A549 (cell line): ENCODE results near the gene NUP88. TPM values are rescaled to one million over a fixed set of nuclear protein-coding genes. Genes with fewer than 3 reads are reported as not detected.

Source experiments
- ATAC-seq, 2 experiments: fragments of 200-7000 bp in 1 of 2; fragments of >200 bp in 1 of 2; cut with Nextera tagmentation in 1 of 2; cut with Tn5 transposase in 1 of 2; 3 replicates each; pipeline versions ENCODE4 v1.8.0 to v1.9.1; 2018 to 2020; ENCODE audit warnings: mild to moderate bottlenecking in 1 of 2, moderate library complexity in 1 of 2
- CTCF ChIA-PET: fragments of 300-600 bp; sonication (Branson Sonifier 250); formaldehyde crosslinking; extraction: SDS; loops from one replicate; lab custom pipeline; 2021; ENCODE audit warnings: antibody characterized with exemption, inconsistent platforms; lab: Yijun Ruan, JAX
- POLR2A ChIA-PET: fragments of 350-600 bp; formaldehyde crosslinking; extraction: SDS; loops from one replicate; lab custom pipeline; 2021; ENCODE audit warnings: antibody characterized with exemption, inconsistent platforms; lab: Yijun Ruan, JAX
- DNase-seq, 2 experiments: peaks; one replicate each; pipeline versions ENCODE4 v3.0.0 to v3.0.0-alpha.2; 2011 to 2016; ENCODE audit warnings: low read depth in 1 of 2, low spot score in 1 of 2
- FAIRE-seq: peaks from 2 replicates; lab custom pipeline; 2011; peaks lifted over from hg19 to GRCh38; lab: Jason Lieb, UNC
- H3K27ac ChIP-seq, 2 experiments: fragments of >200 bp; sonication (Bioruptor Twin); formaldehyde crosslinking; 3 replicates each; pipeline ENCODE4 v1.5.1; 2016 to 2017
- H3K4me1 ChIP-seq: fragments of >200 bp; sonication (Bioruptor Twin); formaldehyde crosslinking; 3 replicates; pipeline ENCODE4 v1.6.1; 2016
- H3K4me2 ChIP-seq: fragments of >200 bp; sonication (Bioruptor Twin); formaldehyde crosslinking; 3 replicates; pipeline ENCODE4 v1.6.1; 2016
- H3K4me3 ChIP-seq: fragments of >200 bp; sonication (Bioruptor Twin); formaldehyde crosslinking; 3 replicates; pipeline ENCODE4 v1.5.1; 2016
- H3K9me3 ChIP-seq: fragments of >200 bp; sonication (Bioruptor Twin); formaldehyde crosslinking; 3 replicates; pipeline ENCODE4 v1.6.1; 2016
- CBX8 ChIP-seq: fragments of 200-600 bp; sonication (generic); IDR thresholded peaks from 2 replicates; pipeline ENCODE4 v1.6.1; 2016
- CEBPB ChIP-seq, 2 experiments: fragments of >200 bp in 1 of 2; sonication (Bioruptor Twin) in 1 of 2; formaldehyde crosslinking in 1 of 2; IDR thresholded peaks; 2 replicates each; pipeline ENCODE4 v1.6.1; 2012 to 2016
- CHD4 ChIP-seq: fragments of 200-600 bp; sonication (generic); IDR thresholded peaks from 2 replicates; pipeline ENCODE4 v1.6.1; 2016; ENCODE audit warnings: antibody characterized with exemption, mild to moderate bottlenecking, borderline replicate concordance
- ELK1 ChIP-seq: fragments of 150-350 bp; IDR thresholded peaks from 2 replicates; pipeline ENCODE4 v1.6.1; 2014; ENCODE audit warnings: low read depth, mild to moderate bottlenecking, low read length
- FOXS1 ChIP-seq: fragments of 250-450 bp; sonication (Bioruptor Pico); IDR thresholded peaks from 2 replicates; pipeline ENCODE4 v1.5.0; 2020; ENCODE audit warnings: mild to moderate bottlenecking, moderate library complexity
- GATA3 ChIP-seq: IDR thresholded peaks from 2 replicates; pipeline ENCODE4 v1.6.1; 2012; ENCODE audit warnings: borderline replicate concordance
- HDAC2 ChIP-seq: fragments of 200-600 bp; sonication (generic); IDR thresholded peaks from 2 replicates; pipeline ENCODE4 v1.6.1; 2016
- HEYL ChIP-seq: fragments of 250-450 bp; sonication (Bioruptor Pico); IDR thresholded peaks from 2 replicates; pipeline ENCODE4 v1.8.0; 2021; ENCODE audit warnings: mild to moderate bottlenecking, moderate library complexity
- HOXA7 ChIP-seq: fragments of 250-450 bp; sonication (Bioruptor Pico); IDR thresholded peaks from 2 replicates; pipeline ENCODE4 v1.5.0; 2020; ENCODE audit warnings: mild to moderate bottlenecking, moderate library complexity
- KDM1A ChIP-seq: fragments of 200-600 bp; sonication (generic); IDR thresholded peaks from 2 replicates; pipeline ENCODE4 v1.6.1; 2016; ENCODE audit warnings: low read depth, mild to moderate bottlenecking
- MAFK ChIP-seq: fragments of 450-650 bp; IDR thresholded peaks from 2 replicates; pipeline ENCODE4 v1.6.1; 2014; ENCODE audit not compliant: partially characterized antibody
- MYC ChIP-seq: IDR thresholded peaks from 2 replicates; pipeline ENCODE4 v1.6.1; 2012; ENCODE audit warnings: mild to moderate bottlenecking, inconsistent platforms, low read length, improper control_type of control experiment, borderline replicate concordance
- NFE2L2 ChIP-seq: fragments of 150-350 bp; conservative IDR thresholded peaks from 2 replicates; pipeline ENCODE4 v1.6.1; 2014; ENCODE audit warnings: low read length
- RAD21 ChIP-seq, 2 experiments: fragments of >200 bp in 1 of 2; sonication (Bioruptor Twin) in 1 of 2; formaldehyde crosslinking in 1 of 2; IDR thresholded peaks in 1 of 2; conservative IDR thresholded peaks in 1 of 2; 2 replicates in 1 of 2; 3 replicates in 1 of 2; pipeline ENCODE4 v1.6.1; 2012 to 2018; ENCODE audit warnings: inconsistent platforms in 1 of 2
- RCOR1 ChIP-seq: fragments of 150-350 bp; IDR thresholded peaks from 2 replicates; pipeline ENCODE4 v1.6.1; 2014; ENCODE audit warnings: antibody characterized with exemption, low read length, low read depth
- WGBS: methylation state at CpG from one replicate; pipeline ENCODE4 v1.1.6; 2017; ENCODE audit errors: missing lambda C conversion rate; 5-methylcytosine and 5-hydroxymethylcytosine counted together
- polyA plus RNA-seq, 4 experiments: library from polyadenylated mRNA; depleted of rRNA in 3 of 4; stranded (reverse); fragments of >200 nt; fragmentation: RNase III in 1 of 4; extraction: RNeasy Plus Mini Kit Qiagen cat#74134 plus additional on column Dnase treatment in 1 of 4; gene quantifications; 2 replicates in 3 of 4; 3 replicates in 1 of 4; pipeline ENCODE4 v1.2.3, GENCODE V29; 2011 to 2017
- TF ChIP-seq, protein P1 (sequence below): fragments of 450-650 bp; IDR thresholded peaks from 2 replicates; pipeline ENCODE4 v1.6.1; 2014; ENCODE audit warnings: antibody characterized with exemption
- TF ChIP-seq, protein P2 (sequence below): fragments of >200 bp; sonication (Bioruptor Twin); formaldehyde crosslinking; IDR thresholded peaks from 2 replicates; pipeline ENCODE4 v1.6.1; 2016
- TF ChIP-seq, protein P3 (sequence below): fragments of 200-600 bp; sonication (generic); IDR thresholded peaks from 2 replicates; pipeline ENCODE4 v1.6.1; 2016; ENCODE audit warnings: antibody characterized with exemption, mild to moderate bottlenecking, moderate library complexity
- TF ChIP-seq, protein P4 (sequence below): fragments of >200 bp; sonication (Bioruptor Twin); formaldehyde crosslinking; IDR thresholded peaks from 3 replicates; pipeline ENCODE4 v1.5.1; 2016

NUP88 gene
- polyA plus RNA-seq, 2 of the 4 experiments (the other 2 are of a cell fraction), result 121 to 180 TPM

DNA sequence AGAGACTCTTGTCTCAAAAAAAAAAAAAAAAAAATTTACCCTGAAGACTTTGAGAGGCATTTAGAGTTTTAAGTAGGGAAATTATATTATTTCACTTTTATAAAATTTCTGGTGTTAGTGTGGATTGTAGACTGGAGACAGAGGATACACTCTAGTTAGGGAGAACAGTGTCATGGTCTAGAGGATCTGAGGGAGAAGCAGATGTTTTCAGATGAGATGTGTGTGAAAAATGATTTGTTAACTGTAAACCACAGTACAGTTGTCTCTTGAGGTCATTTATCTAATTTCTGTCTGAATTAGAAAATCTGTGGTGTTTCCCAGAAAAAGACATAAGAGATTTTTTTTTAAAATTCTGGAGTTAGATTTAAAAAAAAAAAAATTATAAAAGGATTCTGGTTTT lies 54.8 kb downstream of the NUP88 start:
- Histone ChIP-seq H3K4me2 (no peak overlapping the region), H3K4me3 (no peak overlapping the region), H3K9me3 (no peaks in the 10 kb centered on the region), H3K4me1 (no peaks in the 10 kb centered on the region), H3K27ac (no peak overlapping the region)
- POLR2A ChIA-PET, result no interaction called here
- no peak for TF ChIP-seq RCOR1
- TF ChIP-seq CHD4, result no peak
- TF ChIP-seq MYC, result no peak
- TF ChIP-seq RAD21 (conservative IDR thresholded peaks at IDR 0.05 in 1 of 2, IDR thresholded peaks at IDR 0.05 in 1 of 2), result no peak
- TF ChIP-seq MAFK, result no peak
- TF ChIP-seq, protein P1, sequence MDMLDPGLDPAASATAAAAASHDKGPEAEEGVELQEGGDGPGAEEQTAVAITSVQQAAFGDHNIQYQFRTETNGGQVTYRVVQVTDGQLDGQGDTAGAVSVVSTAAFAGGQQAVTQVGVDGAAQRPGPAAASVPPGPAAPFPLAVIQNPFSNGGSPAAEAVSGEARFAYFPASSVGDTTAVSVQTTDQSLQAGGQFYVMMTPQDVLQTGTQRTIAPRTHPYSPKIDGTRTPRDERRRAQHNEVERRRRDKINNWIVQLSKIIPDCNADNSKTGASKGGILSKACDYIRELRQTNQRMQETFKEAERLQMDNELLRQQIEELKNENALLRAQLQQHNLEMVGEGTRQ, result no peak
- TF ChIP-seq HOXA7 (CRISPR knock-in tag), result no peak
- no peak for TF ChIP-seq HEYL (CRISPR knock-in tag)
- no peak for TF ChIP-seq KDM1A
- TF ChIP-seq, protein P2, sequence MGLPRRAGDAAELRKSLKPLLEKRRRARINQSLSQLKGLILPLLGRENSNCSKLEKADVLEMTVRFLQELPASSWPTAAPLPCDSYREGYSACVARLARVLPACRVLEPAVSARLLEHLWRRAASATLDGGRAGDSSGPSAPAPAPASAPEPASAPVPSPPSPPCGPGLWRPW, result no peak
- no peak for TF ChIP-seq HDAC2
- no peak for TF ChIP-seq CEBPB (IDR thresholded peaks at IDR 0.05)
- TF ChIP-seq ELK1, result no peak
- DNase-seq (no peak), ATAC-seq (no peak), FAIRE-seq (no peak)
- CTCF ChIA-PET, result interaction anchor here (0.7 kb wide), 1 partner anchor 57 kb away, joined by 3 read pairs; no protein-coding TSS in a partner anchor

- Histone ChIP-seq H3K27ac (no peak overlapping the region), H3K9me3 (no peaks in the 10 kb centered on the region), H3K4me2 (no peak overlapping the region), H3K4me3 (no peak overlapping the region), H3K4me1 (no peaks in the 10 kb centered on the region)
- CTCF ChIA-PET, result interaction anchor here (0.7 to 1.3 kb wide), 2 partner anchors 16 to 56 kb away, joined by 3 read pairs; no protein-coding TSS in a partner anchor
- FAIRE-seq (no peak), ATAC-seq (no peak), DNase-seq (no peak)
- POLR2A ChIA-PET, result no interaction called here
- 93% methylated on average over 6 of the region's 6 CpGs for WGBS
- TF ChIP-seq FOXS1 (CRISPR knock-in tag), result no peak
- TF ChIP-seq, protein P3, sequence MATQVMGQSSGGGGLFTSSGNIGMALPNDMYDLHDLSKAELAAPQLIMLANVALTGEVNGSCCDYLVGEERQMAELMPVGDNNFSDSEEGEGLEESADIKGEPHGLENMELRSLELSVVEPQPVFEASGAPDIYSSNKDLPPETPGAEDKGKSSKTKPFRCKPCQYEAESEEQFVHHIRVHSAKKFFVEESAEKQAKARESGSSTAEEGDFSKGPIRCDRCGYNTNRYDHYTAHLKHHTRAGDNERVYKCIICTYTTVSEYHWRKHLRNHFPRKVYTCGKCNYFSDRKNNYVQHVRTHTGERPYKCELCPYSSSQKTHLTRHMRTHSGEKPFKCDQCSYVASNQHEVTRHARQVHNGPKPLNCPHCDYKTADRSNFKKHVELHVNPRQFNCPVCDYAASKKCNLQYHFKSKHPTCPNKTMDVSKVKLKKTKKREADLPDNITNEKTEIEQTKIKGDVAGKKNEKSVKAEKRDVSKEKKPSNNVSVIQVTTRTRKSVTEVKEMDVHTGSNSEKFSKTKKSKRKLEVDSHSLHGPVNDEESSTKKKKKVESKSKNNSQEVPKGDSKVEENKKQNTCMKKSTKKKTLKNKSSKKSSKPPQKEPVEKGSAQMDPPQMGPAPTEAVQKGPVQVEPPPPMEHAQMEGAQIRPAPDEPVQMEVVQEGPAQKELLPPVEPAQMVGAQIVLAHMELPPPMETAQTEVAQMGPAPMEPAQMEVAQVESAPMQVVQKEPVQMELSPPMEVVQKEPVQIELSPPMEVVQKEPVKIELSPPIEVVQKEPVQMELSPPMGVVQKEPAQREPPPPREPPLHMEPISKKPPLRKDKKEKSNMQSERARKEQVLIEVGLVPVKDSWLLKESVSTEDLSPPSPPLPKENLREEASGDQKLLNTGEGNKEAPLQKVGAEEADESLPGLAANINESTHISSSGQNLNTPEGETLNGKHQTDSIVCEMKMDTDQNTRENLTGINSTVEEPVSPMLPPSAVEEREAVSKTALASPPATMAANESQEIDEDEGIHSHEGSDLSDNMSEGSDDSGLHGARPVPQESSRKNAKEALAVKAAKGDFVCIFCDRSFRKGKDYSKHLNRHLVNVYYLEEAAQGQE, result no peak
- no peak for TF ChIP-seq CBX8
- no peak for TF ChIP-seq MYC
- TF ChIP-seq, protein P4, sequence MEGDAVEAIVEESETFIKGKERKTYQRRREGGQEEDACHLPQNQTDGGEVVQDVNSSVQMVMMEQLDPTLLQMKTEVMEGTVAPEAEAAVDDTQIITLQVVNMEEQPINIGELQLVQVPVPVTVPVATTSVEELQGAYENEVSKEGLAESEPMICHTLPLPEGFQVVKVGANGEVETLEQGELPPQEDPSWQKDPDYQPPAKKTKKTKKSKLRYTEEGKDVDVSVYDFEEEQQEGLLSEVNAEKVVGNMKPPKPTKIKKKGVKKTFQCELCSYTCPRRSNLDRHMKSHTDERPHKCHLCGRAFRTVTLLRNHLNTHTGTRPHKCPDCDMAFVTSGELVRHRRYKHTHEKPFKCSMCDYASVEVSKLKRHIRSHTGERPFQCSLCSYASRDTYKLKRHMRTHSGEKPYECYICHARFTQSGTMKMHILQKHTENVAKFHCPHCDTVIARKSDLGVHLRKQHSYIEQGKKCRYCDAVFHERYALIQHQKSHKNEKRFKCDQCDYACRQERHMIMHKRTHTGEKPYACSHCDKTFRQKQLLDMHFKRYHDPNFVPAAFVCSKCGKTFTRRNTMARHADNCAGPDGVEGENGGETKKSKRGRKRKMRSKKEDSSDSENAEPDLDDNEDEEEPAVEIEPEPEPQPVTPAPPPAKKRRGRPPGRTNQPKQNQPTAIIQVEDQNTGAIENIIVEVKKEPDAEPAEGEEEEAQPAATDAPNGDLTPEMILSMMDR, result no peak
- TF ChIP-seq NFE2L2, result no peak
- TF ChIP-seq GATA3, result no peak
Observed at GRCh38 chr17:5364156-5364555, 55.3 kb downstream of the NUP88 start.
